ENCODE measurements around the gene PRDM1.

PRDM1 gene

GRCh38 chr6:106072501-106073090 lies 13.5 kb upstream of the PRDM1 start:
- DNase-seq, result no peak

GRCh38 chr6:106074146-106074545 lies 12.0 kb upstream of the PRDM1 start:
- DNase-seq, result no peak

- DNase-seq, result no peak
Observed at GRCh38 chr6:106076139-106076538, 10.0 kb upstream of the PRDM1 start.

GRCh38 chr6:106077170-106077569 lies 9.0 kb upstream of the PRDM1 start:
- no peak for DNase-seq

GRCh38 chr6:106077881-106078280 lies 8.3 kb upstream of the PRDM1 start:
- no peak for DNase-seq

GRCh38 chr6:106079961-106080762 lies 6.0 kb upstream of the PRDM1 start:
- no peak for DNase-seq

- DNase-seq, result no peak
Observed at GRCh38 chr6:106080763-106081095, 5.4 kb upstream of the PRDM1 start.

- DNase-seq, result no peak
Observed at GRCh38 chr6:106081715-106082114, 4.4 kb upstream of the PRDM1 start.

GRCh38 chr6:106082735-106083398 lies 3.3 kb upstream of the PRDM1 start:
- DNase-seq, result no peak

- DNase-seq, result no peak
Observed at GRCh38 chr6:106083618-106084017, 2.5 kb upstream of the PRDM1 start.

- no peak for DNase-seq
Observed at GRCh38 chr6:106084106-106084988, 1.8 kb upstream of the PRDM1 start.

GRCh38 chr6:106084989-106085691 lies 996 bp upstream of the PRDM1 start:
- no peak for DNase-seq

GRCh38 chr6:106085692-106085983 lies 498 bp upstream of the PRDM1 start:
- no peak for DNase-seq

- DNase-seq, result no peak
Observed at GRCh38 chr6:106086814-106087175, 659 bp downstream of the PRDM1 start.

GRCh38 chr6:106087548-106088325 lies 1.6 kb downstream of the PRDM1 start:
- DNase-seq, result no peak

- no peak for DNase-seq
Observed at GRCh38 chr6:106090001-106090400, 3.9 kb downstream of the PRDM1 start.

GRCh38 chr6:106092279-106092678 lies 6.1 kb downstream of the PRDM1 start:
- DNase-seq, result no peak

- DNase-seq, result no peak
Observed at GRCh38 chr6:106094261-106094963, 8.3 kb downstream of the PRDM1 start.

GRCh38 chr6:106094964-106095335 lies 8.8 kb downstream of the PRDM1 start:
- DNase-seq, result no peak

- DNase-seq, result no peak
Observed at GRCh38 chr6:106097411-106098231, 11.5 kb downstream of the PRDM1 start.
